Astrocyte of the spinal cord (primary cell): ENCODE data around the gene PRSS2.

Source experiments
- DNase-seq: peaks from one replicate; pipeline ENCODE4 v3.0.0; 2011; ENCODE audit warnings: low read depth, low spot score
- H3K4me3 ChIP-seq: 2 replicates; pipeline ENCODE4 v1.5.1; 2011; ENCODE audit warnings: low read depth, mild to moderate bottlenecking, low read length, moderate library complexity
- CTCF ChIP-seq: IDR thresholded peaks from 2 replicates; pipeline ENCODE4 v1.5.1; 2012; ENCODE audit warnings: low read depth, mild to moderate bottlenecking, low read length, inconsistent platforms
- in situ Hi-C: cut with HindIII; loops from 2 replicates; pipeline ENCODE4 v1.10.0; 2017; ENCODE audit warnings: low sequenced_read_pairs

The PRSS2 gene

DNA sequence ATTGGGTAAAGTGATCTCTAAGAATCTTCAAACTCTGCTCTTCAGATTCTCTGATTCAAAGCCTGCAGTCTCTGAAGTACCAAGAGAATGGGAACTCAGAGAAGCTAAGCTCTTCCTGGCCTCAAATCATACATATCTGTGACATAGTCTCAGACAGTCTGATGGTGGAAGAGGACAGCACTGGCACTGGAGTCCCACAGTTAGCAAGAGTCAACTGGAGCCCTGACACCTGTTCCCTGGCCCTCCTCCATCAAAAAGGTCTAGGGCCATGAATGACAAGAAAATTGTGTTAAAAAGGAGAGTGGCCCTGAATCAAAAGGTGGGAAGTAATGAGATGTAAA is 37.7 kb downstream of the PRSS2 start:
- H3K4me3 ChIP-seq: no peak overlapping the region
- peak; percentile 13 for DNase-seq
- in situ Hi-C loops: no loop called here

GRCh38 chr7:142808802-142809583 is 38.2 kb downstream of the PRSS2 start:
- no peak for TF ChIP-seq CTCF
- peak; percentile 37 for DNase-seq
- H3K4me3 ChIP-seq: no peak overlapping the region
- in situ Hi-C loops: no loop called here

More for the DNA sequence above, 37.7 kb downstream of the PRSS2 start:
- no peak for TF ChIP-seq CTCF

DNA sequence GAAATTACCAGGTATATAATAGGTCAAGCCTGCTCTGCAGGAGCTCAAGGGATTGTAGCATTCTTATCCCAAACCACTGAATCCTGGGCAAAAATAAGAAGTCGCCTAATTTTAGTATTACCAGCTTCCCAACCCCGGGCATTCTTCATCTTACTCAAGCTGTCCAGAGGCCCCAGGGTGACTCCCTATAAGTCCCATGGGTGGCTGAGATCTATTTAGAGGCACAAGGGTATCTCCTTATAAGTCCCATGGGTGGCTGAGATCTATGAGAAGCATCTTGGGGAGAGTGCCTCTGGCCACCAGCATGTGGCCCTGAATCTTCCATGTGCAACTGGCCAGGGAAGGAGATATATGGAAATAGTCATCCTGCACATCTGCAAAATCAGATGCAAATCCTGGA is 38.9 kb downstream of the PRSS2 start:
- TF ChIP-seq CTCF: no peak
- no peak for DNase-seq
- H3K4me3 ChIP-seq: no peak overlapping the region
- in situ Hi-C loops: no loop called here

GRCh38 chr7:142811154-142811737 is 40.5 kb downstream of the PRSS2 start:
- TF ChIP-seq CTCF: peak; percentile 66
- in situ Hi-C loops: no loop called here
- DNase-seq: peak; percentile 65
- no peak overlapping the region for H3K4me3 ChIP-seq

- DNase-seq: no peak
- no peak for TF ChIP-seq CTCF
- H3K4me3 ChIP-seq: no peak overlapping the region
- in situ Hi-C loops: no loop called here
Observed at GRCh38 chr7:142812437-142813215, 41.9 kb downstream of the PRSS2 start.

GRCh38 chr7:142813226-142813625 is 42.5 kb downstream of the PRSS2 start:
- H3K4me3 ChIP-seq: no peak overlapping the region
- no peak for TF ChIP-seq CTCF
- DNase-seq: peak; percentile 70
- in situ Hi-C loops: no loop called here
